Omental fat pad (tissue), 4 donors: Measurements from ENCODE around the gene EPDR1. TPM values are rescaled to one million over a fixed set of nuclear protein-coding genes. Genes with fewer than 3 reads are reported as not detected.

Experiments
- ATAC-seq: fragments of 150-250 bp; one replicate; pipeline ENCODE4 v1.9.1; 2016; ENCODE audit warnings: mild to moderate bottlenecking, moderate library complexity; ENCODE audit not compliant: low FRiP score
- DNase-seq: peaks from one replicate; pipeline ENCODE4 v3.0.0-alpha.2; 2019; ENCODE audit warnings: low spot score
- CTCF ChIP-seq, 3 donors: fragments of 450-650 bp; IDR thresholded peaks; one replicate each; pipeline ENCODE4 v1.5.1; 2016 to 2017; ENCODE audit warnings: antibody characterized with exemption in 3 of 3, mild to moderate bottlenecking in 3 of 3, moderate library complexity in 2 of 3
- total RNA-seq, 4 donors: library from RNA; depleted of rRNA; stranded (reverse); fragments of >200 nt; gene quantifications; one replicate each; pipeline ENCODE4 v1.1.0, GENCODE V29; 2016

The EPDR1 gene
- total RNA-seq, 4 donors from 2014 or later: 9.1 to 35.6 (median 21.1) TPM

DNA sequence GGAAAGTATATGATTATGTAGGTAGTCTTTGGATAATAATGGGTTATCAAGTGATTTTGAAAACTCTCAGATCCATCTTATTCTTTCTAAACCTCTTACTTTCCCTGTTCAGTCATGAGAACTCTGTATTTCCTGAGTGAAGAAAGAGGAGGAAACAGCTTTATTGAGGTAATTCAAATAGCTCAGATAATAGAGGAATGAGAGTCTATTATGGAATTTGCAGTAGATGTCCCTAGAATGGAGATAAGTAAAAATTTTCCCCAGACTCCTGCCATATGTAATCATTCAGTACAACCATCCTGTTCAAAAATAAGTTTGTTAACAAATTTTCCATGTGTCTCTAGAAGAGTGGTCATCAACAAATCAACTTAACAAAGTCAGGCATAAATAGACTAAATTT, 36.4 kb downstream of the EPDR1 start:
- no peak for TF ChIP-seq CTCF (IDR thresholded peaks at IDR 0.05)
- no peak for DNase-seq
- ATAC-seq: no peak

DNA sequence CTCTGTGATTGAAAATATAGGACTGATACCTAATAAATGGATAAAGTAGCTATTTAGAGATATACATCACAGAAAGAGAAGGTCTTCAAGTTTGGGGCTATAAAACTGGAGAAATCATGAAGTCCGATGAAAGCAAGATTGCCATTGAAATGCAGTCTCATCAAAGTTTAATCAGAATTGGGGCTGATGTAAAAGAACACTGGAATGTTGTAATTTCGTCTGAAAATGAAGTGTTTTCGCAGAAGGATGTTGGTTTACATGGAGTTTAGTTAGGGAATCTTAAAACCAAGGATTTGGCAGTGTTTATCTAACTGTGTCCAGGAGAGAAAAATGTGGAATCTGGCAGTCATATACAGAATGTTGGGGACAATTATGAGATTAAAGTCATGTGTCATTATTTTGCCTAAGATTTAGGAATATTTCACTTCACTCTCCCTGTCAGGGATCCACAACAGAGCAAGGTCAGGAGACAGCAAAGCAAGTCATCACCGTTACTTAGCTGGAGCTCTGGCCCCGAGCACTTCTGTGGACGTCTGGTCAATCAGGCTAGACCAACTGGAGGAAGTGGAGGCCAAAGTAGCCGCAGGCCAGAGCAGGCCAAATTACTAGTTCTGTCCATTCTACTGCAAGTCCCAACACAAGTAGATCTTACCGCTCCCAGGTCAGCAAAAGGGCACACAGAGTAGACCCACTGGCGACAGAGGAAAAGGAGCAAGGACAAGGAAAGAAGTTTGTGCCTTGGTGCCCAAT, 37.0 kb downstream of the EPDR1 start:
- TF ChIP-seq CTCF (IDR thresholded peaks at IDR 0.05): no peak
- no peak for ATAC-seq
- no peak for DNase-seq

- no peak for TF ChIP-seq CTCF (IDR thresholded peaks at IDR 0.05)
- ATAC-seq (no peak), DNase-seq (no peak)
Observed at GRCh38 chr7:37960483-37960882, 40.0 kb downstream of the EPDR1 start.

- DNase-seq (no peak), ATAC-seq (no peak)
- TF ChIP-seq CTCF (IDR thresholded peaks at IDR 0.05): no peak
Observed at GRCh38 chr7:37961251-37961650, 40.8 kb downstream of the EPDR1 start.

- no peak for TF ChIP-seq CTCF (IDR thresholded peaks at IDR 0.05)
- no peak for ATAC-seq
- DNase-seq: no peak
Observed at GRCh38 chr7:37964196-37964595, 43.8 kb downstream of the EPDR1 start.

DNA sequence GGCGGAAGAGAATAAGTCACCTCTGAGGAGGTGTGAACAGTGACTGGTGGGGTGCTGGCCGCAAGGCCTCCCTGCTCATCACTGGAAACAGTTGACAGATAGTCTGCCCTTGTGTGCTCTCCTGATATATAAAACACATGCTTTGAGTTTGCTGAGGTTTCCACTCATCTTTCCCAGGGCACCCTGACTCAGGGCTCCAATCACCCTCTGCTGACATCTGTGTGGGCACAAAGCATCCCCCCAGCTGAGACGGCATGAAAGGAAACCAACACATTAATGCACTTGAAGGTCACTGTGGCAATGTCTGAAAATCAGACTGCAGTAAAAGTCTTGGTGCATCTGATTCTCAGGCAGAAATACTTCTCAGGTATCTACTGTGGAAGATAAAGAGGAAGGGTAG, 49.8 kb downstream of the EPDR1 start:
- TF ChIP-seq CTCF (IDR thresholded peaks at IDR 0.05): no peak
- DNase-seq: no peak
- ATAC-seq: no peak

- DNase-seq: no peak
- TF ChIP-seq CTCF (IDR thresholded peaks at IDR 0.05): no peak
- no peak for ATAC-seq
Observed at GRCh38 chr7:37971491-37971890, 51.1 kb downstream of the EPDR1 start.
